RWPE1 (cell line): Measurements from ENCODE around the gene WFDC5.

Experiments used
- CTCF ChIA-PET: fragments of 350-600 bp; sonication (Branson Sonifier 250); formaldehyde crosslinking; extraction: SDS; loops from one replicate; lab custom pipeline; 2021; lab: Yijun Ruan, JAX
- POLR2A ChIA-PET: fragments of 400-600 bp; formaldehyde crosslinking; extraction: SDS; loops from one replicate; lab custom pipeline; 2020; ENCODE audit warnings: antibody characterized with exemption; ENCODE audit not compliant: low non-redundant PET; lab: Yijun Ruan, JAX
- DNase-seq: peaks from one replicate; pipeline ENCODE4 v3.0.0; 2012; ENCODE audit warnings: low spot score
- H3K27ac ChIP-seq: fragments of 450-650 bp; 2 replicates; pipeline ENCODE4 v1.5.1; 2017
- CTCF ChIP-seq: fragments of 450-650 bp; conservative IDR thresholded peaks from 2 replicates; pipeline ENCODE4 v1.5.1; 2017; ENCODE audit warnings: low read depth, mild to moderate bottlenecking

The WFDC5 gene

GRCh38 chr20:45103072-45103471 lies 11.9 kb downstream of the WFDC5 start:
- TF ChIP-seq CTCF, result no peak
- no peak for DNase-seq
- POLR2A ChIA-PET, result no interaction called here
- CTCF ChIA-PET, result interaction anchor here (0.9 to 1.3 kb wide), 3 partner anchors 9 to 190 kb away, joined by 4 to 5 read pairs (median 5); no protein-coding TSS in a partner anchor
- no peak overlapping the region for H3K27ac ChIP-seq

- TF ChIP-seq CTCF, result no peak
- CTCF ChIA-PET, result interaction anchor here (0.5 to 1.4 kb wide), 6 partner anchors 57 to 1027 kb away, joined by 4 to 6 read pairs (median 4); no protein-coding TSS in a partner anchor
- POLR2A ChIA-PET, result no interaction called here
- no peak overlapping the region for H3K27ac ChIP-seq
- no peak for DNase-seq
These were observed 13.6 kb downstream of the WFDC5 start for GRCh38 chr20:45101333-45101850.

- H3K27ac ChIP-seq, result no peak within 1 kb of the TSS
- POLR2A ChIA-PET, result no interaction called here
- CTCF ChIA-PET, result interaction anchor here (0.5 to 8.7 kb wide), 8 partner anchors 12 to 1028 kb away, joined by 3 to 87 read pairs (median 4); partner anchors contain the start of gene WFDC5
- no peak for DNase-seq
- no peak for TF ChIP-seq CTCF
These were observed 14.3 kb downstream of the WFDC5 start, which contains the start of gene KCNS1 for GRCh38 chr20:45100563-45101245. TSS of gene KCNS1 (minus strand) at chr20:45101127. CDS start at chr20:45099236, 1,891 bp downstream.

GRCh38 chr20:45098103-45098773 lies 16.7 kb downstream of the WFDC5 start:
- POLR2A ChIA-PET, result no interaction called here

GRCh38 chr20:45097485-45098102 lies 17.4 kb downstream of the WFDC5 start:
- CTCF ChIA-PET, result interaction anchor here (0.6 to 8.7 kb wide), 19 partner anchors 8 to 206 kb away, joined by 3 to 171 read pairs (median 15); partner anchors contain the start of gene WFDC5
- no peak overlapping the region for H3K27ac ChIP-seq

More at GRCh38 chr20:45098103-45098773, 16.7 kb downstream of the WFDC5 start:
- no peak for TF ChIP-seq CTCF
- CTCF ChIA-PET, result interaction anchor here (1.2 to 8.7 kb wide), 9 partner anchors 15 to 205 kb away, joined by 3 to 171 read pairs (median 23); partner anchors contain the start of gene WFDC5
- H3K27ac ChIP-seq, result no peak overlapping the region
- DNase-seq, result peak; percentile 46

More at GRCh38 chr20:45097485-45098102, 17.4 kb downstream of the WFDC5 start:
- peak; percentile 38 for DNase-seq
- TF ChIP-seq CTCF, result no peak
- POLR2A ChIA-PET, result no interaction called here
